Measurements from ENCODE around the gene PIK3R6.
A peak's percentile ranks its signal among the peaks of the same experiment; 100 is the strongest.

PIK3R6 gene

GRCh38 chr17:8793649-8794048, 73.8 kb downstream of the PIK3R6 start:
- peak; percentile 36 for DNase-seq (ENCODE audit: low spot score)

DNA sequence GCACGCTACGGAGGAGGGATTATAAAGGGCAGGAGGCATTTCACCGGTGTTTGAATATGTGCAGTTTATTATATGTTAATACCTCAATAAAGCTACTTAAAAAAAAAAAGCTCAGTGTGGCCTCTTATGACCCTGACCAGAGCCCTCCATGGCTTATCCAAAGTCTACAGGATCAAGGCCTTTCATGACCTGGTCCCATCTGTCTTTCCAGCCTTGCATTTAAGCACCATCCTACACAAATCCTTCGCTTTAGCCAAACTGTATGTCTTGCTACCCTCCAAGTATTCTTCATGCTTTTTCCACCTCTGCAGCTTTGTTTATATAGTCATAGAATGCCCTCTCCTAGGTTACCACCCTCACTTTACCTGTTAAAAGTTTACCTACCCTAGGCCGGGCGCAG, 74.8 kb downstream of the PIK3R6 start:
- no peak for DNase-seq (ENCODE audit: low spot score)

GRCh38 chr17:8791910-8792270, 75.6 kb downstream of the PIK3R6 start:
- no peak for DNase-seq (ENCODE audit: low spot score)

DNA sequence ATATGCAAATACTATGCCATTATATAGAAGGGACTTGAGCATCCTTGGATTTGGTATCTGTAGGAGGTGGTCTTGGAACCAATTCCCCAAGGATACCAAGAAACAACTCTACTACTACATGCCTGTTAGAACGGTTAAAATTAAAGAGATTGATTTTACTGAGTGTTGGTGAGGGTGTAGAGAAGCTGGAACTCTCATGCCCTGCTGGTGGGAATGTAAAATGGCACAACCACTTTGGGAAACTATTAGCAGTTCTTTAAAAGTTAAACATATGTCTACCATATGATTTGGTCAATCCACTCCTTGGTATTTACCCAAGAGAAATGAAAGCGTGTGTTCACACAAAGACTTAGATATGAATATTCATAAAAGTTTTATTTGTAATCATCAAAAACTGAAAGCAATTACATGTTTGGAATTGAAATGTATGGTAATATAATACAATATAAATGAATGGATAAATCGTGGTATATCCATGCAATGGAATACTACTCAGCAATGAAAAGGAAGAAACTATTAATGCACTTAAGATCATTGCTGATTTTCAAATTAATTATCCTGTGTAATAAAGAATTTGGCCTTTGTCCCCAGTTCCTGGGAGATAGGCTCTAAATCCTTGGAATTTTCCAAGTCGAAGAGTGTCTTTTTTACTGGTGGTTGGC, 76.1 kb downstream of the PIK3R6 start:
- no peak for DNase-seq (ENCODE audit: low spot score)

GRCh38 chr17:8789743-8790142, 77.7 kb downstream of the PIK3R6 start:
- DNase-seq (ENCODE audit: low spot score) = no peak

DNA sequence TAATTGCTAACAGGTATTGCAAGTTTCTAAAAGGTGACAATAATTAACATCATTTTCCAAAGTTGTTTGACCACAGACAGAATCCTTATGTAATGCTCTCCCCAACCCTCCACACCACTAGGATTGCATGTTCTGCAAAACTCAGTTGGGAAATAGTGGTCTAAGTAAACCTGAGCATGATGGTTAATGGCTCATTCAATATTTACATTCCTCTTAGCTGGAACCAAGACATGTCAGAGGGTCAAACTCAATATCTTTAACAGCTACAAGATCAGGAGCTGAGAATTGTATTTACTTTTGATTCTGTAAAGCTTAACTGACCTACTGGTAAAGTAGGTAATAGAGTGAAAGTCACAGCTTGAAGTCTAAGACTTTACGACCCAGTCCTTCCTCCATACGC, 78.5 kb downstream of the PIK3R6 start:
- no peak for DNase-seq (ENCODE audit: low spot score)

DNA sequence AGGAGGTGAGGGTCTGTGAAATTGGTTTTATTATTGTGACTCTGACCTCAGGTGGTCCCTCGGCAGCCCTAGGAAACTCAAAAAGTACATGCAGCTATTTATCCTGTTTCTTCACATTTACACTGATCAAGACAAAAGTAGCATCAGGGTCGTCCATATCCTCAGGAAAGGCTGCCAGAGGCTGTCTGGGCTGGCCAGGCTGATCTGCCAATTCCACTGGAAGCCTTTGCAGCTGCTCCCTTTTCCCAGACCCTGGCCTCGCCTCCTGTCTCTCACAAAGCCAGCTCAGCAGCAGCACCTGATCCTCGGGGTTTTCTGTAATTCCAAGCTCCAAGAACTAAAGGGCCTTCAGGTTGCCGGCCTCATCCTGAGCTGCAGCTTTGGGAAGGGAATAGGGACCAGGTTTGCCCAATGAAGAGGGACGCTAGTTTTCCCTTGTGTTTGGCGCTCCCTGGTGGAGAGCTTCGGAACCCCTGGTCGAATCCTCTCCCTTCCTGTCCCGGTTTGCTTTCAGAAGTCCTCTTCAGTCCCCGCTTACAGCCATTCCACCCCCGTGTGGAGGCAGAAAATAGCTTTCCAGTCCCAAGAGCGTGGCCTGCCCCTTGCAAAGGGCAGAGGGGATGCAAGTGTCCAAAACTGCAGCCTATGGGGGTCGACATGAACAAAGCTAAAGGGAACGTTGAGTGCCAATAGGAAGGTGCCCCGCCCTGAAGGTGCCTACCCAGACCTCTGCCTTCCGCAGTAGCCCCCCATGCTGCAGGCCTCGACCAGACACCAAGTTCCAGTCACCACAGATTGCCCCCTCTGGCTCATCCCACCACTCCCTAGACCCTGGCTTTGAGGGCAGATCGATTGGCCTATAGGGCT, 81.7 kb downstream of the PIK3R6 start:
- peak; percentile 40 for DNase-seq (ENCODE audit: low spot score)

- DNase-seq (ENCODE audit: low spot score) = no peak
These were observed 85.3 kb downstream of the PIK3R6 start for GRCh38 chr17:8782176-8782575.

DNA sequence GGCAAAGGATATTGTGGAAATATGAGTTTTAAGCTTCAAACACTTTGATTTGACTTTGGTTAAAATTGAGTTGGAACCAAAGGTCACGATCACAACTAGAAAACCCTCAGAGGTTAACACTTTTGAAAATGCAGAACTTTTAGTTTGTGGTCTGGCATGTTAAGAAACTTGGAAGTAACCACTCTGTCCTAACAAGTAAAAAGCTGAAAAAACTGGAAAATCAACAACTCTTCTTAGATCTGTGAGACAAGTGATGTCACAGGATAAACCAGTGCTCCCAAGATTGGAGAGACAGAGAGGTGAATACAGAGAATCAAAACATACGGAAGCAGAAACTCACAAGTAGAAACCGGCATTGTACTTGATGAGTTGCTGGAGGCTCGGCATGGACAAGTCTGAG, 85.7 kb downstream of the PIK3R6 start:
- no peak for DNase-seq (ENCODE audit: low spot score)

GRCh38 chr17:8776881-8777280, 90.6 kb downstream of the PIK3R6 start:
- DNase-seq (ENCODE audit: low spot score) = peak; percentile 51

DNA sequence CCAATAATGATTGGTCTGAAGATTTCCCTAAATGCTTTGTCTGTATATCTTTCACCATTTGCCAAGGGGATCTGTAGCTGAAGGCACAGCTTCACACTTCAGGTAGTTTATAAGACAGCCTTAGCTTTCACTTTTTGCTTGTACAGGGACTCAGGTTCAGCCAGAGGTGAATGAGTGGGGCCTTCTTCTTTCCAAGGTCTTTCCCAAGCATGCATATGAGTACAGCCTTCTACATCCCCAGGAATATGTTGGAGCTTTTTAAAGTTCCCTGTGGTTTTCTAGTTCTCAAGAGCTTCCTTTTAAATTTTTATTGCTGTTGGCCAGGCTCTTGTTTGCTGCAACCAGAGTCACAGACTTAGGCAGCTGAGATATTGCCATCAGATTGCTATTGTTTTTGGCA, 91.2 kb downstream of the PIK3R6 start:
- DNase-seq (ENCODE audit: low spot score) = no peak

DNA sequence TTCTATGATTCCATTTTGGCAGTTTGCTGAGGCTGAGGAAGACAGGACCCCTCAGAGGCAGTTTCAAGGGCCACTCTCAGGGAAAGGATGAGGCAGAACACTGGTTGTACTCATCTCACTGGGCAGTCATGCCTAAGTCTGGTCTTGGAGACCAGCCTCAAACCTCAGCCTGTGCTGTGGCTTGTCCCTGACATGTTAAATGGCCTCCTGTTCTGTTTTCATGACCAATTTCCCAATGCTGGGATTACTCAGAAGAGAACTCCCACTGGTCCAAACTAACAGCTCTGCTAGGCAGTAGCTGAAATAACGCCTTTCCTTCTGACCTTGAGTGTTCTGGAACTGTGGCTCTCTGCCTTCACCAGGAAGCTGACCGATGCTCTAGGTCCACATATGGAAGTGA, 100.7 kb downstream of the PIK3R6 start:
- no peak for DNase-seq (ENCODE audit: low spot score)

DNA sequence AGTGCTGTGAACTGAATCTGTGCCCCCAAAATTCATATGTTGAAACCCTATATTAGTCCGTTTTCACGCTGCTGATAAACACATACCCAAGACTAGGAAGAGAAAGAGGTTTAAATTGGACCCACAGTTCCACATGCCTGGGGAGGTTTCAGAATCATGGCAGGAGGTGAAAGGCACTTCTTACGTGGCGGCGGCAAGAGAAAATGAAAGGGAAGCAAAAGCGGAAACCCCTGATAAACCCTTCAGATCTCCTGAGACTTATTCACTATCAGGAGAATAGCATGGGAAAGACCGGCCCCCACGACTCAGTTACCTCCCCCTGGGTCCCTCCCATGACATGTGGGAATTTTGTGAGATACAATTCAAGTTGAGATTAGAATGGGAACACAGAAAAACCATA, 105.5 kb downstream of the PIK3R6 start:
- no peak for DNase-seq (ENCODE audit: low spot score)

- no peak for DNase-seq (ENCODE audit: low spot score)
These were observed 109.3 kb downstream of the PIK3R6 start, which contains the start of gene SPDYE4 for GRCh38 chr17:8758137-8758596. Gene SPDYE4 (minus strand): TSS chr17:8758546. CDS start chr17:8758382, 164 bp downstream.

GRCh38 chr17:8757189-8757588, 110.3 kb downstream of the PIK3R6 start:
- DNase-seq (ENCODE audit: low spot score) = no peak

- DNase-seq (ENCODE audit: low spot score) = no peak
These were observed 111.8 kb downstream of the PIK3R6 start for GRCh38 chr17:8755590-8756255.

DNA sequence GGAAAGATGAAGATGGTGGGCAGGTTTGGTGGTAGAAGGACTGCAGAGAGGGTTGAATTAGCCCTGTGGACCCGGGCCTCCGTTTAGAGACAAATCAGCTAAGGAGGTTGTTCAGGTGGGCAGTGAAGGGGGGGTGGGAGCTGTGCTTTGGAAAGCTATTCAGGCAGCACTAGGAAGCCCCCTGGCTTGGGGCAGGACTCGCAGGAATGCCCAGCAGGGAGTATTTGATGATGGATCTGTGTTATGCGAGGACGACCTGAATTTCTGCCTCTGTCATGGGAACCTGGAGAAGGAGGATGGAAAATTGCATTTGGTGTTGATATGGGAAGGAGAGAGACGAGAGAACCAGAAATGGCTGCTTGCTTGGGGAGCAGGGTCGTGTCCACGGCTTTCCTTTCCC, 112.6 kb downstream of the PIK3R6 start:
- no peak for DNase-seq (ENCODE audit: low spot score)

DNA sequence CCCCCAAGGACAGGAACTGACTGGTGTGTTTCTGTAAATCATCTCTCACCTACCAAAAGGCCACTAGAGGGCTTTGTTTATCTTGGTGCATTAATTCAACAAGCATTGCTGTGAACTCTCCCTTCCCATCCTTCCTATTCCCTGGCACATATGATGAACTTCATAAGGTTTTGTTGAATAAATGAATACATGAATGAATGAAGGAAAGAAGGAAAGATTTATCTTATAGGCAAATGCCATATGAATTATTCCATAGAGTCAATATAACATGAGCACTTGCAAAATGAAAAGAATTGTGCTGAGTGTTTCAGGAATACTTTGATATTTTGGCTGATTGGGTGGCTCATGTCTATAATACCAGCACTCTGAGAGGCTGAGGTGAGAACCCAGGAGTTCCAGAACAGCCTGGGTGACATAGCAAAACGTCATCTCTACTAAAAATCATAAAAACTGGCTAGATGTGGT, 113.5 kb downstream of the PIK3R6 start:
- peak; percentile 4 for DNase-seq (ENCODE audit: low spot score)

- no peak for DNase-seq (ENCODE audit: low spot score)
These were observed 114.1 kb downstream of the PIK3R6 start for GRCh38 chr17:8753136-8753975.
